ENCODE data around the gene TCEA3.

DNA sequence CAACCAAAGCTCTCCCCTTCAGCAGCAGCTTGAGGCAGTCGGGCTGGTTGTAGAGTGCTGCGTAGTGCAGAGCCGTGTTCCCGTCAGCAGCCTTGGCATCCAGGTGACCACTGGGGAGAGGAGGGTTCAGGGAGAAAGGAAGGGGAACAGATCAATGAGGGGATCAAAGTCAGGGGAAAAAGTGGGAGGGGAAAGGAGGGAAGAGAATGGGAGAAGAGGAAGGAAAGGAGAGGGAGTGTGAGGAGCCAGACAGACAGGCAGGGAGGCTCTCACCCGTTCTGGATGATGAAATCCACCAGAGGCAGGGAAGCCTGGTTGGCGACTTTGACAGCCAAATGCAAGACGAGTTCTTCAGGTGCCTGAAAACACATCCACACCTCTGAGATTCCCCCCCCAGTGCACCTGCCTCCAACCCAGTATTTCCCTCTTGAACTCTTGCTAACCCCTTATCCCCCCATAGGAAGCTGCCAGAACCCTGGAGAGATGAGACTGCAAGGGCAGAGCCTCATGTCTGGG, 9.8 kb upstream of the TCEA3 start:
- TF ChIP-seq, protein P1, sequence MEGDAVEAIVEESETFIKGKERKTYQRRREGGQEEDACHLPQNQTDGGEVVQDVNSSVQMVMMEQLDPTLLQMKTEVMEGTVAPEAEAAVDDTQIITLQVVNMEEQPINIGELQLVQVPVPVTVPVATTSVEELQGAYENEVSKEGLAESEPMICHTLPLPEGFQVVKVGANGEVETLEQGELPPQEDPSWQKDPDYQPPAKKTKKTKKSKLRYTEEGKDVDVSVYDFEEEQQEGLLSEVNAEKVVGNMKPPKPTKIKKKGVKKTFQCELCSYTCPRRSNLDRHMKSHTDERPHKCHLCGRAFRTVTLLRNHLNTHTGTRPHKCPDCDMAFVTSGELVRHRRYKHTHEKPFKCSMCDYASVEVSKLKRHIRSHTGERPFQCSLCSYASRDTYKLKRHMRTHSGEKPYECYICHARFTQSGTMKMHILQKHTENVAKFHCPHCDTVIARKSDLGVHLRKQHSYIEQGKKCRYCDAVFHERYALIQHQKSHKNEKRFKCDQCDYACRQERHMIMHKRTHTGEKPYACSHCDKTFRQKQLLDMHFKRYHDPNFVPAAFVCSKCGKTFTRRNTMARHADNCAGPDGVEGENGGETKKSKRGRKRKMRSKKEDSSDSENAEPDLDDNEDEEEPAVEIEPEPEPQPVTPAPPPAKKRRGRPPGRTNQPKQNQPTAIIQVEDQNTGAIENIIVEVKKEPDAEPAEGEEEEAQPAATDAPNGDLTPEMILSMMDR (IDR thresholded peaks at IDR 0.05), result no peak
- no peak for TF ChIP-seq POLR2AphosphoS5 (IDR thresholded peaks at IDR 0.05)
- TF ChIP-seq POLR2A (IDR thresholded peaks at IDR 0.05), result no peak

Measured in suprapubic skin (tissue), 4 donors.